DND-41 (cell line): Measurements from ENCODE around the gene IL36B.

Source experiments
- ATAC-seq: fragments of 200-7000 bp; cut with Tn5 transposase; 3 replicates; pipeline ENCODE4 v1.9.1; 2021; ENCODE audit warnings: low read depth; ENCODE audit not compliant: insufficient read depth
- DNase-seq: peaks from one replicate; pipeline ENCODE4 v3.0.0-alpha.2; 2020
- H2AFZ ChIP-seq: 2 replicates; pipeline ENCODE4 v1.6.0; 2012; ENCODE audit warnings: low read depth, low read length
- H3K27ac ChIP-seq: 2 replicates; pipeline ENCODE4 v1.5.1; 2012; ENCODE audit warnings: low read length, inconsistent platforms
- H3K27me3 ChIP-seq: fragments of 200-600 bp; sonication (generic); 2 replicates; pipeline ENCODE4 v1.6.0; 2012; ENCODE audit warnings: low read length, mild to moderate bottlenecking, inconsistent platforms; ENCODE audit not compliant: insufficient read depth, poor library complexity
- H3K36me3 ChIP-seq: 2 replicates; pipeline ENCODE4 v1.5.1; 2012; ENCODE audit warnings: low read length, inconsistent platforms; ENCODE audit not compliant: insufficient read depth
- H3K4me1 ChIP-seq: 2 replicates; pipeline ENCODE4 v1.5.1; 2012; ENCODE audit warnings: mild to moderate bottlenecking, low read length; ENCODE audit not compliant: insufficient read depth
- H3K4me2 ChIP-seq: 2 replicates; pipeline ENCODE4 v1.6.0; 2012; ENCODE audit warnings: mild to moderate bottlenecking, moderate library complexity, low read length, inconsistent platforms; ENCODE audit not compliant: insufficient read depth
- H3K4me3 ChIP-seq, 2 experiments: fragments of 200-600 bp in 1 of 2; shearing (Covaris generic) in 1 of 2; 2 replicates each; pipeline ENCODE4 v1.5.1; 2012 to 2016; ENCODE audit warnings: inconsistent platforms in 2 of 2, low read length in 2 of 2, mild to moderate bottlenecking in 2 of 2, low read depth in 1 of 2, moderate library complexity in 1 of 2
- H3K79me2 ChIP-seq: 2 replicates; pipeline ENCODE4 v1.6.0; 2012; ENCODE audit warnings: low read length, inconsistent platforms; ENCODE audit not compliant: insufficient read depth
- H3K9ac ChIP-seq: 2 replicates; pipeline ENCODE4 v1.6.0; 2012; ENCODE audit warnings: low read depth, mild to moderate bottlenecking, inconsistent platforms, low read length, moderate library complexity
- H3K9me3 ChIP-seq: 2 replicates; pipeline ENCODE4 v1.5.1; 2012; ENCODE audit warnings: low read length, moderate library complexity, mild to moderate bottlenecking, inconsistent platforms; ENCODE audit not compliant: insufficient read depth, severe bottlenecking
- H4K20me1 ChIP-seq: 2 replicates; pipeline ENCODE4 v1.6.0; 2012; ENCODE audit warnings: low read length; ENCODE audit not compliant: insufficient read depth
- EZH2 ChIP-seq: IDR thresholded peaks from 3 replicates; pipeline ENCODE4 v1.6.1; 2012; ENCODE audit warnings: borderline replicate concordance, low read depth, mild to moderate bottlenecking, moderate library complexity, low read length, inconsistent platforms; ENCODE audit not compliant: severe bottlenecking
- TF ChIP-seq, protein P1 (sequence below): IDR thresholded peaks from 2 replicates; pipeline ENCODE4 v1.5.1; 2012; ENCODE audit warnings: borderline replicate concordance, low read length, moderate library complexity, mild to moderate bottlenecking; ENCODE audit not compliant: poor library complexity, severe bottlenecking; ENCODE audit errors: extremely low read depth

The IL36B gene

DNA sequence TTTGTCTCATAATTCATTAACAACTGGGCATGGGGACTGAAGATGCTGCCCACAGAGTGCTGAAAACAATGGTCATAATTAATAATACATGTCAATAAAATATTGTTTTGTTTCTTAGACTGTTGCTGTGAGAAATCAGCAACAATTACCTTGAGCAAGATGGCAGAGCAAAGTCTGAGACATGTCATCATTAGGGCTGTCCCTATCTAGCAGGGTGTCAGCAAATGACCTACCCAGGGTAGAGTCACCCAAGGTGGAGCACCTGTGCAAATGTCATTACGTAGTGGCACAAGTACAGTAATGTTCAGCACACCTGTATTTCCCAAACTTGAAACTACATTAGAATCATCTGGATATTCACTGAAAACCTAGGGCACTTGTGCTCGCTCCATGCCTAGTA, 58.0 kb downstream of the IL36B start:
- H3K36me3 ChIP-seq, result no peaks in the 10 kb centered on the region
- peaks cover 1% of the 10 kb centered on the region for H3K9me3 ChIP-seq
- no peak overlapping the region for H3K27ac ChIP-seq
- no peaks in the 10 kb centered on the region for H3K27me3 ChIP-seq
- no peak overlapping the region for H2AFZ ChIP-seq
- DNase-seq (no peak), ATAC-seq (no peak)
- no peak overlapping the region for H3K4me3 ChIP-seq
- H3K9ac ChIP-seq, result no peak overlapping the region
- TF ChIP-seq EZH2, result no peak
- TF ChIP-seq, protein P1, sequence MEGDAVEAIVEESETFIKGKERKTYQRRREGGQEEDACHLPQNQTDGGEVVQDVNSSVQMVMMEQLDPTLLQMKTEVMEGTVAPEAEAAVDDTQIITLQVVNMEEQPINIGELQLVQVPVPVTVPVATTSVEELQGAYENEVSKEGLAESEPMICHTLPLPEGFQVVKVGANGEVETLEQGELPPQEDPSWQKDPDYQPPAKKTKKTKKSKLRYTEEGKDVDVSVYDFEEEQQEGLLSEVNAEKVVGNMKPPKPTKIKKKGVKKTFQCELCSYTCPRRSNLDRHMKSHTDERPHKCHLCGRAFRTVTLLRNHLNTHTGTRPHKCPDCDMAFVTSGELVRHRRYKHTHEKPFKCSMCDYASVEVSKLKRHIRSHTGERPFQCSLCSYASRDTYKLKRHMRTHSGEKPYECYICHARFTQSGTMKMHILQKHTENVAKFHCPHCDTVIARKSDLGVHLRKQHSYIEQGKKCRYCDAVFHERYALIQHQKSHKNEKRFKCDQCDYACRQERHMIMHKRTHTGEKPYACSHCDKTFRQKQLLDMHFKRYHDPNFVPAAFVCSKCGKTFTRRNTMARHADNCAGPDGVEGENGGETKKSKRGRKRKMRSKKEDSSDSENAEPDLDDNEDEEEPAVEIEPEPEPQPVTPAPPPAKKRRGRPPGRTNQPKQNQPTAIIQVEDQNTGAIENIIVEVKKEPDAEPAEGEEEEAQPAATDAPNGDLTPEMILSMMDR, result no peak
- peaks cover 23% of the 10 kb centered on the region for H3K4me1 ChIP-seq
- H4K20me1 ChIP-seq, result no peaks in the 10 kb centered on the region
- H3K4me2 ChIP-seq, result no peak overlapping the region
- no peaks in the 10 kb centered on the region for H3K79me2 ChIP-seq

DNA sequence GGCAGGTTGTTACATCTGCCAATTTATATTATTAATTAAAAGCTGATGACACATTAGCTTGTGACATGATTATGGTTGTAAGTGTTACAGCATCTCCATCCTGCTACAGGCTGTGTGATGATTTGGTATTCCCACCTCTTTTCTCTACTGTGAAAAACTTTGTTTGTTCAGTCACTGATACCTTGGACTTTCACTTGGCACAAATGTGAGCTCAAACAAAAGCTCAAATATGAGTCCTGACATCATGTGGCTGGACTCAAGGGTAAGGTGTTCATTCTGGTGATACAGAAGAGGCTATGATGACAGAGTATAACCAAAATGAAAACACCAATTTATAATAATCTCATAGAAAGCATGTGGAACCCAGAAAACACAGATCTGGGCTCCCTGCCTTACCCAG, 58.8 kb downstream of the IL36B start:
- ATAC-seq (no peak), DNase-seq (no peak)
- Histone ChIP-seq H3K4me2 (no peak overlapping the region), H3K9ac (no peak overlapping the region), H3K4me3 (no peak overlapping the region), H4K20me1 (no peaks in the 10 kb centered on the region), H3K27me3 (no peaks in the 10 kb centered on the region), H2AFZ (no peak overlapping the region), H3K9me3 (peaks cover 1% of the 10 kb centered on the region), H3K4me1 (peaks cover 23% of the 10 kb centered on the region), H3K79me2 (no peaks in the 10 kb centered on the region), H3K27ac (no peak overlapping the region), H3K36me3 (no peaks in the 10 kb centered on the region)
- TF ChIP-seq, protein P1, result no peak
- TF ChIP-seq EZH2, result no peak

DNA sequence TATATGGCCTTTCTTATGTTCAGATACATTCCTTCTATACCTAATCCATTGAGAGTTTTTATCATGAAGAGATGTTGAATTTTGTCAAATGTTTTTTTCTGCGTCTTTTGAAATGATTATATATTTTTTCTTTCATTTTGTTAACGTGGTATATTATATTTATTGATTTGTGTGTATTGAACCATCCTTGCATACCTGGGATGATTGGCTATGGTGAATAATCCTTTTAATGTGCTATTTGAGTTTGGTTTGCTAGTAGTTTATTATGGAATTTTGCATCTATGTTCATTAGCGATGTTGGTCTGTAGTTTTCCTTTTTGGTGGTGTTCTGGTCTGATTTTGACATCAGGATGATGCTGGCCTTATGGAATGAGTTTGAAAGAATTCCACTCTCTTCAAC, 63.1 kb downstream of the IL36B start:
- Histone ChIP-seq H3K27me3 (no peaks in the 10 kb centered on the region), H3K36me3 (no peaks in the 10 kb centered on the region), H3K27ac (no peak overlapping the region), H4K20me1 (no peaks in the 10 kb centered on the region), H3K4me1 (no peaks in the 10 kb centered on the region), H3K4me3 (no peak overlapping the region), H2AFZ (no peak overlapping the region), H3K9ac (no peak overlapping the region), H3K4me2 (no peak overlapping the region), H3K79me2 (no peaks in the 10 kb centered on the region), H3K9me3 (peaks cover 1% of the 10 kb centered on the region)
- ATAC-seq (no peak), DNase-seq (no peak)
- TF ChIP-seq EZH2, result no peak
- TF ChIP-seq, protein P1, result no peak

DNA sequence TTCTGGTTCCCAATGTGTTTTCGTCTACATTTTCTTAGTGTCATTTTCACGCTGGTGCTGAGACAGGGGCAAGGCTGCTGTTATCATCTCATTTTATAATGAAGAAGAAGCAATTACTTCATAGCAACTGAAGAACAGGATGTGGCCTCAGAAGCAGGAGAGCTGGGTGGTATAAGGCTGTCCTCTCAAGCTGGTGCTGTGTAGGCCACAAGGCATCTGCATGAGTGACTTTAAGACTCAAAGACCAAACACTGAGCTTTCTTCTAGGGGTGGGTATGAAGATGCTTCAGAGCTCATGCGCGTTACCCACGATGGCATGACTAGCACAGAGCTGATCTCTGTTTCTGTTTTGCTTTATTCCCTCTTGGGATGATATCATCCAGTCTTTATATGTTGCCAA, 67.6 kb downstream of the IL36B start:
- H3K4me2 ChIP-seq, result no peak overlapping the region
- H4K20me1 ChIP-seq, result no peaks in the 10 kb centered on the region

More for the DNA sequence above, 67.6 kb downstream of the IL36B start:
- ATAC-seq, result peak; percentile 87
- Histone ChIP-seq H3K27me3 (peaks cover 6% of the 10 kb centered on the region), H3K4me1 (no peaks in the 10 kb centered on the region), H3K36me3 (no peaks in the 10 kb centered on the region), H3K4me3 (no peak overlapping the region), H2AFZ (no peak overlapping the region), H3K9me3 (no peaks in the 10 kb centered on the region), H3K79me2 (no peaks in the 10 kb centered on the region), H3K27ac (no peak overlapping the region), H3K9ac (no peak overlapping the region)
- DNase-seq, result peak; percentile 25
- TF ChIP-seq, protein P1, result no peak
- TF ChIP-seq EZH2, result no peak
